ENCODE measurements around the gene ING5.
A peak's percentile ranks its signal among the peaks of the same experiment; 100 is the strongest.
"Not testable (repeated sequence)": the region's sequence is repeated elsewhere in the genome, so short reads cannot be mapped to it uniquely, and the experiment has no call there.

ING5 gene

GRCh38 chr2:241742320-241742939 is 40.6 kb downstream of the ING5 start:
- no peak for DNase-seq

DNA sequence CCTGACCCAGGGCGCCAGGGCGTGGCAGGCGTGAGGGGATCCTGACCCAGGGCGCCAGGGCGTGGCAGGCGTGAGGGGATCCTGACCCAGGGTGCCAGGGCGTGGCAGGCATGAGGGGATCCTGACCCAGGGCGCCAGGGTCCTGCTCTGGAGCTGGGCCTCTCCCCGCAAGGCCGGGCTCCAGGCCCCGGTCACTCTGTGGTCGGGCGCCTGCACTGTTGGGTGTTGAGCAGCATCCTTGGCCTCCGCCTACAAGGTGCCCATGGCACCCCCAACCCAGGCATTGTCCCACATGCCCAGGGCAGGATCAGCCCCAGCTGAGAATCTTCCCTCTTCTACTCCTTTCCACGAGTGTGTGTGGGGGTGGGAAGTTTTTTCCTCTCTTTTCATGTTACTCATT is 41.2 kb downstream of the ING5 start:
- DNase-seq, result not testable (repeated sequence)

DNA sequence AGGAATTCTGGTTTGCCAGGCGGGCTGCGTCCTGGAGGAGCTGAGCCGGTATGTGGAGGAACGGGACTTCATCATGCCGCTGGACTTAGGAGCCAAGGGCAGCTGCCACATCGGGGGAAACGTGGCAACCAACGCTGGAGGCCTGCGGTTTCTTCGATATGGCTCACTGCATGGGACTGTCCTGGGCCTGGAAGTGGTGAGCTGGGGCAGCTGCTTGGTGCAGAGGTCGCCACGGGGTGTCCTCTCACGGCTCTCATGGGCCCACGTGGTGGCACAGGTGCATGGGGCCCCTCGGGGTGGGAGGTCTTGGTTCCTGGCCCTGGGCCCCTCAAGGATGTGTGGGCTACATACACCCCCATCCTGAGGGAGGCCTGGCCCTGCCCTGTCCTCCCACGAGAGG is 41.8 kb downstream of the ING5 start:
- DNase-seq, result no peak

GRCh38 chr2:241744028-241744754 is 42.4 kb downstream of the ING5 start:
- DNase-seq, result no peak

DNA sequence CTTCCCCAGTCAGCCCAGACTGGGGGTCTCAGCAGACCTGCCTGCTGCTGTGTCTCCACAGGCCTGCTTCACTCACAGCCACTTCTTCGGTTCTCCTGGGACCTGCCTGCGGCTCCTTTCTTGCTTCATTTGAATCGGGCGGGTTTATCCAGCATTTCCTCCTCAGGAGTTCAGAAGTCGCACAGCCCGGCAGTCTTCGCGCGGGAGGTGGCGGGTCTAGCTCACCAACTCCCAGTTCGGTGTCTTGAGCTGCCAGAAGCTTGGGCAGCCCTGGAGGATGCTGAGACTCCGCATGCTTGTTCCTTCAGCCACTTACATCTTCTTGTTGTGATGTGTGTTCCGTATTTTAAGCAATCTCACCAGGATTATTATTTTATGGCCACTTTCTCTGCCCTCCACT is 43.4 kb downstream of the ING5 start:
- DNase-seq, result no peak

- DNase-seq, result no peak
These were observed 44.2 kb downstream of the ING5 start for GRCh38 chr2:241746084-241746483.

DNA sequence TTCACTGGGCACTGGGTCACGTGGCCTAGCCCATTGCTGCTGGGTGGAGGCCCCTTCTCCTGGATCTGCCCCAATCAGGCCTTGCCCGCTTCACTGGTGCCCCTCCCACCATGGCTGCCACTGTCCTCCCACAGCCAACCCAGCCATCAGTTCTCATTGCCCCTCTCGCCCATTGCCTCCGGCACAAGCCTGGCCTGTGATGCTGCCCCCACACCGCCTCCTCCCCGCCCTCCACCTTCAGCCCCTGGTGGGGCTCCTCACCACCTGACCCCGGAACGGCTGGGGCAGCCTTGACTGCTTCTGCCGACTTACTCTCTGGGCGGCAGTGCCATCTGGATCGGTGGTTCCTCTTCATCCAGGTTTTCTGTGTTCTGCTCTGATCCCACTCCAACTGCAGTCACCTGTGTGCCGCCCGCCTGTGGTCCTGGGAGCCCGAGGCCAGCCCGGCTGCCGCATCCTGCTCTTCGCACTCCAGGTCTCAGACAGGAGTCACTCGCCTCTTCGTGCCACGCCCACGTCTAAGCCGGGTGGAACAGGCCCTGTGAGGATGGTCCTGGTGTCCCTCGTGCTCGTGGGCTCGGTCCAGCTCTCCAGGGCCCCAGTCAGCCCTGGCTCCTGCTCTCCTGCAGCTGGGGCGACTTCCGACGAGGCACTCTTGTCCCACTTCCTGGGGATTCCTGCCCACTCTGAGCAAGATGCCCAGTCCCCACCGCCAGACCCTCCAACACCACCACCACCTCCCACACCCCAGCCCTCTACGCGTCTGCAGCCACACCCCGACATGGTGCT is 46.8 kb downstream of the ING5 start:
- no peak for DNase-seq

DNA sequence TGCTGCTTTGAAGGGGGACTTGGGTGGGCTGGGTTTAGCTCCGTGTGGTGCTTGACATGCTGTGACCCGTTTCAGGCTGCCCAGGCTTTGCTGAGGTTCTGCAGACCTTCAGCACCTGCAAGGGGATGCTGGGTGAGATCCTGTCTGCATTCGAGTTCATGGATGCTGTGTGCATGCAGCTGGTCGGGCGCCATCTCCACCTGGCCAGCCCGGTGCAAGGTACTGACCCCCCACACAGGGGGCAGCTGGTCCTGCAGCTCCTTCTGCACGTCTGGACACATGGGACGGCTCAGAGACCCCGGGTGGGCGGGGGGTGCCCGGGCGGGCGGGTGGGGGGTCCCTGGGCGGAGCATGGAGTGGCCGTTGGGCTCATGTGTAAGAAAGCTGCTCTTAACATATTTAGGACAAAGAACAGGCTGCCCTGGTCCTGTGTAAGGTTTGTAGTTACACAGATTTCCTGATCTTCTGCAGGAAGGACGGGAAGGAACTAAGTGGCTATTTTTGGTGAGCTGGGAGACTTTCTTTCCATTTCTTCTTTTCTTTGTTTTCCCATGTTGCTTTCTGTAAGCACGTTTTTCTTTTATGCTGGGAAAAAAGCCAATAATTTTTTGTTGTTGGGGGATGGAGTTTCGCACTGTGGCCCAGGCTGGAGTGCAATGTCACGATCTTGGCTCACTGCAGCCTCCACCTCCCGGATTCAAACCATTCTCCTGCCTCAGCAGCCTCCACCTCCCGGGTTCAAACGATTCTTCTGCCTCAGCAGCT is 48.4 kb downstream of the ING5 start:
- DNase-seq, result no peak

DNA sequence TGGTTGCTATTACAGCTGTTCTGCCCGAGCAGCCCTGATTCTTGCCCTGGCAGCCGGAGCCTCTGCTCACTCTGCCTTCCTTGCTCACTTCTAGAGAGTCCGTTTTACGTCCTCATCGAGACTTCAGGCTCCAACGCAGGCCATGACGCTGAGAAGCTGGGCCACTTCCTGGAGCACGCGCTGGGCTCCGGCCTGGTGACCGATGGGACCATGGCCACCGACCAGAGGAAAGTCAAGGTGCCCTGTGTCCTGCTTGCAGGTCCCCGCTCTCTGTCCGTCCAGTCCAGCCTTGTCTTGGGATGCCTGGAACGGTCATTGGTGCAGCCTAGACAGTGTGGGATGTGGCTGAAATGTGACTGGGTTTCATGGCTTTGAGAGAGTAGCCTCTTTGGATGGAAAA is 49.3 kb downstream of the ING5 start:
- no peak for DNase-seq

GRCh38 chr2:241751776-241752175 is 49.9 kb downstream of the ING5 start:
- DNase-seq, result no peak

- DNase-seq, result no peak
These were observed 50.4 kb downstream of the ING5 start for GRCh38 chr2:241752253-241752652.

GRCh38 chr2:241752689-241753276 is 50.9 kb downstream of the ING5 start:
- DNase-seq, result no peak

DNA sequence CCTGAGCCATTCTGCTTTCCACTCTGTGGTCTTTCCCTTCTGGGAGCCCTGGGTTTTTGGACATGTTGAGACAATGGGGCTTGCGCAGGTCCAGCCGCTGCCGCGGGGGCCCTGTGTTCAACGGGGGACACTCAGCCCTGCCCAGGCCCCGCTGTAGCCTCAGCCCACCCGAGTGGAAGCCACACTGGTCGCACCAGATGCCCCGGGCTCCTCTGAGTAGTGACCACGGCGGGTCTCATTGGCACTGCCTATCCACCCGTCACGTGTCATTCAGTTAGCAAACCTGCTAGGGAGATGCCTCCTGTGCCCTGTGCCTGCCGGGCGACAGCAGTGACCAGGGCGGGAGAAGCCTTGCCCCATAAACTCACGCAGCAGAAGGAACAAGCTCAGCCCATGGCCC is 51.7 kb downstream of the ING5 start:
- no peak for DNase-seq

- no peak for DNase-seq
These were observed 52.2 kb downstream of the ING5 start for GRCh38 chr2:241754042-241754441.

- DNase-seq, result no peak
These were observed 53.3 kb downstream of the ING5 start for GRCh38 chr2:241755166-241755565.

- no peak for DNase-seq
These were observed 53.9 kb downstream of the ING5 start for GRCh38 chr2:241755777-241756176.

DNA sequence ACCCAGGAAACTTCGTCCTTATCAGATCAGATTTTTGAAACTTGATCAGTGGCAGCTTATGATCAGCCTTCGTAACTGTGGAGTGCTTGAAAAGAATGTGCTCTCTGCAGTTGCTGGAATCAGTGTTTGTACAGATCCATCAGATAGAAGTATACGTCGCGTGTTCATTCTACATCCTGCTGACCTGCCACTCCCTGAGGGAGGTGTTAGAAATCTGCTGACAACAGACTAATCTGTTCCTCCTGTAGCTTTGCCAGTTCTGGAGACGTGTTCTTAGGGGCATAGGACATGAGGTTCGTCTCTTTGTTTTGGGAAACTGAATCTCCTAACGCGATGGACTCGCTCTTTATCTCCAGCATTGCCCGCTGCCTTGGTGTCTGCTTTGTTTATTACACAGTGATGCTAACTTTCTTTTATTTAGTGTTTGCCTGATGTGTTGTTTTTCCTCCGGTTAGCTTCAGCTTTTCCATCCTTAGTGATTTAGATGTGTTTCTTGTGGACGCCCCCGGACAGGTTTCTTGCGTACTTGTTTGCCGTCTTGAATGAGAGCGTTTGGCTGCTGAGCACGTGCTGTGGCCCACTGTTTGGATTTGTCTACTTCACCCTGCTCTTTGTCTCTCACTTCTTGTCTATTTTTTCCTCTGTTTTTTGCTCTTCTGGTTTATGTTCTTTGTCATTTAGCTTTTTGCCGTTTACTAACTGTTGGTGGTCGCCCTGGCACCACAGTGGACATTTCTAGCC is 57.4 kb downstream of the ING5 start:
- no peak for DNase-seq

GRCh38 chr2:241759893-241760292 is 58.1 kb downstream of the ING5 start:
- not testable (repeated sequence) for DNase-seq

- peak; percentile 34 for DNase-seq
These were observed 58.5 kb downstream of the ING5 start for GRCh38 chr2:241760301-241760771.

GRCh38 chr2:241762321-241762932 is 60.6 kb downstream of the ING5 start:
- no peak for DNase-seq

DNA sequence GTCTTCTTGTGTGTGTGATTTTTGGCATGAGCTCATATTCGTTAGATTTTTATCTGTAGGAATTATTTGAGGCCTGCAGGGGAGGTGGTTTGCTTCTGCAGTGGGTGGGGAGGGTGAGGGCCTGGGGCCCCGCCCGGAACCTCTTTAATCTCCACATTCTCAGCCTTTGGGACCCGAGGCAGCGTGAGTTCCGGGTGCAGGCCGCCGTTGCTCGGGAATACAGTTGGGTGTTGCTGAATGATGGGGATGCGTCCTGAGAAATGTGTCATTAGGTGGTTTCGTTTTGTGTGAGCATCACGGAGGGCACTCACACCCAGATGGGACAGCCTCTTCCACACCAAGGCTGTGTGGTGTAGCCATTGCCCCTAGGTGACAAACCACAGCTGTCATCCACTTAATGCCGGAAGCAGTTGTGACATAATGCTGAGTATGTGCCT is 61.1 kb downstream of the ING5 start:
- peak; percentile 23 for DNase-seq
